ENCODE results near the gene NFYA. TPM values are rescaled to one million over a fixed set of nuclear protein-coding genes. Genes with fewer than 3 reads are reported as not detected.

The NFYA gene
- total RNA-seq, 1 experiment from 2014 or later = 43.0 TPM

DNA sequence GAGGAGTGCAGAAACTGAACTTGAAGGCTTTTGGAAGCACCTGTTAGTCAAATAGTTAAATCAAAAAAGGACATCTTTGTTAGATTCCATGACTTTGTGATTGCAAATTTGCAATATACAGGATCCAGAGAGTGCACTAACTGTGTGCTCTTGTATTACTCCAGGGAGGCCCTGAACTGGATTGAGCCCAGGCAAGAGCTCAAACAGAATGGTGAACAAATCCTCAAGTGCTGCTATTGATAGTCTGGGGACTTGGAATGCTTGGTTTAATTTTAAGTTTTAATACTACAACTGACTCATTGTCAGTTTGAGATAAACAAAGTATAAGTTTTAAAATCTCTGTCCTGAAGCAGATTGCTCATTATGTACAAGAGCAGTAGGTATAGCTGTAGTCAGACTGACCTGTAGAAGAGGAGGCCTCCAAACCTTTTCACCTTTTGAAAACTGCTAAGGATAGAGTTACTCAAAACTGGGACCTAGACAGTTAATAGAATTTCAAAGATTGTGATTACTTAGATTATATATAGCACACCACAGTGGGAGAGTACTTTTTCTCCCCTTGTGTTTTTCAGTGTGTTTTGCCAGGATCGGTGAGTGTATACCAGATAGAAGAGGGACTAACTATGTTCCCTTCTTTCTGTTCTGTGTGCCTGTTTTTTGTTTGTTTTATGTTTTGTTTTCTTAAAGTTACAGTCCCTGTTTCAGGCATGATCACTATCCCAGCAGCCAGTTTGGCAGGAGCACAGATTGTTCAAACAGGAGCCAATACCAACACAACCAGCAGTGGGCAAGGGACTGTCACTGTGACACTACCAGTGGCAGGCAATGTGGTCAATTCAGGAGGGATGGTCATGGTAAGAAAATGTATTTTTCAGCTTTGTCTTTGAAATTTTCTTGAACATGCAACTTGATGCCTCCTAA is 18.3 kb downstream of the NFYA start:
- no peak overlapping the region for H4K5ac ChIP-seq (ENCODE audit: insufficient read length, low read depth, low read length)
- H3K79me1 ChIP-seq (ENCODE audit: insufficient read depth, low read depth, low read length, poor library complexity, severe bottlenecking) = peaks cover 2% of the 10 kb centered on the region
- H3K27me3 Mint-ChIP-seq (ENCODE audit: low read depth) = no peaks in the 10 kb centered on the region
- peaks cover 48 to 89% (median 83%) of the 10 kb centered on the region in 3 experiments; a peak in 6 of 7 replicates for H3K36me3 Mint-ChIP-seq (ENCODE audit: insufficient read depth in 1 of 3, low read depth in 3 of 3)
- H2BK20ac ChIP-seq (ENCODE audit: low read depth, low read length, poor library complexity, severe bottlenecking) = no peak overlapping the region
- no peaks in the 10 kb centered on the region for H3K9me3 Mint-ChIP-seq
- H3K18ac ChIP-seq (ENCODE audit: insufficient read length, low read depth, low read length) = no peak overlapping the region
- DNase-seq = no peak
- no peak overlapping the region for H3K9ac ChIP-seq (ENCODE audit: extremely low read depth, insufficient read length, low read length)
- no peak overlapping the region for H2AFZ ChIP-seq (ENCODE audit: low read length)
- no peak overlapping the region for H2BK5ac ChIP-seq (ENCODE audit: insufficient read length, low read length)
- no peaks in the 10 kb centered on the region for H3K4me1 ChIP-seq (ENCODE audit: insufficient read depth, low read length)
- no peak overlapping the region for H3K4ac ChIP-seq (ENCODE audit: low read depth, low read length)
- no CpG with 5 or more reads among the region's 1 CpG for WGBS (ENCODE audit: extremely low coverage, insufficient read length, low lambda C conversion rate)
- no peaks in the 10 kb centered on the region for H3K23me2 ChIP-seq (ENCODE audit: insufficient read length, low read depth, low read length, poor library complexity, severe bottlenecking)
- H3K14ac ChIP-seq (ENCODE audit: insufficient read depth, low read length) = no peak overlapping the region
- H3K27ac ChIP-seq (ENCODE audit: insufficient read length, low read depth, low read length) = no peak overlapping the region
- H4K20me1 ChIP-seq (ENCODE audit: control insufficient read depth, insufficient read depth, insufficient read length) = no peaks in the 10 kb centered on the region
- H3K23ac ChIP-seq (ENCODE audit: insufficient read length, low read depth, low read length) = no peak overlapping the region
- H3K4me1 Mint-ChIP-seq = peaks cover 0 to 4% of the 10 kb centered on the region in 2 experiments; a peak in 2 of 4 replicates
- no peak overlapping the region for H2BK12ac ChIP-seq (ENCODE audit: insufficient read length, low read depth, low read length)
- TF ChIP-seq, protein P1, sequence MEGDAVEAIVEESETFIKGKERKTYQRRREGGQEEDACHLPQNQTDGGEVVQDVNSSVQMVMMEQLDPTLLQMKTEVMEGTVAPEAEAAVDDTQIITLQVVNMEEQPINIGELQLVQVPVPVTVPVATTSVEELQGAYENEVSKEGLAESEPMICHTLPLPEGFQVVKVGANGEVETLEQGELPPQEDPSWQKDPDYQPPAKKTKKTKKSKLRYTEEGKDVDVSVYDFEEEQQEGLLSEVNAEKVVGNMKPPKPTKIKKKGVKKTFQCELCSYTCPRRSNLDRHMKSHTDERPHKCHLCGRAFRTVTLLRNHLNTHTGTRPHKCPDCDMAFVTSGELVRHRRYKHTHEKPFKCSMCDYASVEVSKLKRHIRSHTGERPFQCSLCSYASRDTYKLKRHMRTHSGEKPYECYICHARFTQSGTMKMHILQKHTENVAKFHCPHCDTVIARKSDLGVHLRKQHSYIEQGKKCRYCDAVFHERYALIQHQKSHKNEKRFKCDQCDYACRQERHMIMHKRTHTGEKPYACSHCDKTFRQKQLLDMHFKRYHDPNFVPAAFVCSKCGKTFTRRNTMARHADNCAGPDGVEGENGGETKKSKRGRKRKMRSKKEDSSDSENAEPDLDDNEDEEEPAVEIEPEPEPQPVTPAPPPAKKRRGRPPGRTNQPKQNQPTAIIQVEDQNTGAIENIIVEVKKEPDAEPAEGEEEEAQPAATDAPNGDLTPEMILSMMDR (conservative IDR thresholded peaks at IDR 0.05) = no peak
- no peaks in the 10 kb centered on the region for H3K79me2 ChIP-seq (ENCODE audit: insufficient read depth, low read length)
- no peak overlapping the region for H3K4me3 Mint-ChIP-seq
- H2AK5ac ChIP-seq (ENCODE audit: insufficient read length, low read length) = no peak overlapping the region
- H3K56ac ChIP-seq (ENCODE audit: insufficient read length, low read depth, low read length) = no peak overlapping the region
- no peak overlapping the region for H2BK120ac ChIP-seq (ENCODE audit: low read depth, low read length, poor library complexity, severe bottlenecking)
- no peaks in the 10 kb centered on the region for H3K9me3 ChIP-seq (ENCODE audit: control insufficient read depth, low read depth, low read length)
- no peak overlapping the region for H4K91ac ChIP-seq (ENCODE audit: insufficient read length, low read depth, low read length)
- no peak overlapping the region for H3K4me2 ChIP-seq (ENCODE audit: insufficient read depth, insufficient read length, low read length)
- H2BK15ac ChIP-seq (ENCODE audit: low read depth, low read length) = no peak overlapping the region
- H3K27ac Mint-ChIP-seq = no peak overlapping the region
- H4K8ac ChIP-seq (replicated peaks; ENCODE audit: insufficient read length, low read depth, low read length) = no peak overlapping the region
- no peak overlapping the region for H3T11ph ChIP-seq (ENCODE audit: low read length)
- no peaks in the 10 kb centered on the region for H3K27me3 ChIP-seq (ENCODE audit: insufficient read depth, low read length)

All from H9 (cell line).